ENCODE data around the gene GID8. TPM values are rescaled to one million over a fixed set of nuclear protein-coding genes. Genes with fewer than 3 reads are reported as not detected.
"Not testable (repeated sequence)": the region's sequence is repeated elsewhere in the genome, so short reads cannot be mapped to it uniquely, and the experiment has no call there.

The GID8 gene
- total RNA-seq, 4 donors from 2014 or later, result 16.4 to 48.6 (median 40.0) TPM

- no peaks in the 10 kb centered on the region for H3K9me3 ChIP-seq
- no peak overlapping the region for H3K4me3 ChIP-seq
- TF ChIP-seq CTCF (IDR thresholded peaks at IDR 0.05) (no peak), POLR2A (IDR thresholded peaks at IDR 0.05) (no peak)
- DNase-seq, result no peak
- H3K27ac ChIP-seq, result peak overlapping the region in 1 of 2 donors; percentile 96
- H3K36me3 ChIP-seq, result no peaks in the 10 kb centered on the region
- intact Hi-C loops (cut with DNase I; ENCODE audit: low total_unique reads), result no loop called here
- peaks cover 11 to 44% of the 10 kb centered on the region in 2 donors for H3K4me1 ChIP-seq
- H3K27me3 ChIP-seq, result no peaks in the 10 kb centered on the region
Measured at GRCh38 chr20:62922451-62922921, 15.5 kb upstream of the GID8 start.

GRCh38 chr20:62923059-62923668, 14.8 kb upstream of the GID8 start:
- Histone ChIP-seq H3K27ac (peak overlapping the region in 1 of 2 donors; percentile 96), H3K4me1 (peaks cover 15 to 38% of the 10 kb centered on the region in 2 donors)
- H3K27me3 ChIP-seq; H3K36me3 ChIP-seq; DNase-seq; H3K4me3 ChIP-seq; H3K9me3 ChIP-seq; intact Hi-C loops (cut with DNase I; ENCODE audit: low total_unique reads): not testable (repeated sequence)

GRCh38 chr20:62923669-62924441, 14.1 kb upstream of the GID8 start:
- intact Hi-C loops (cut with DNase I; ENCODE audit: low total_unique reads), result no loop called here
- Histone ChIP-seq H3K27ac (peak overlapping the region in 1 of 2 donors; percentile 96), H3K27me3 (no peaks in the 10 kb centered on the region), H3K36me3 (no peaks in the 10 kb centered on the region), H3K9me3 (no peaks in the 10 kb centered on the region), H3K4me3 (peak overlapping the region; percentile 1 to 12), H3K4me1 (peaks cover 15 to 38% of the 10 kb centered on the region in 2 donors)
- no peak for TF ChIP-seq CTCF (IDR thresholded peaks at IDR 0.05)
- DNase-seq, result no peak

- Histone ChIP-seq H3K4me3 (peak overlapping the region; percentile 71 to 82), H3K36me3 (no peaks in the 10 kb centered on the region), H3K27me3 (no peaks in the 10 kb centered on the region), H3K27ac (peak overlapping the region in 1 of 2 donors; percentile 96), H3K9me3 (no peaks in the 10 kb centered on the region), H3K4me1 (peaks cover 15 to 38% of the 10 kb centered on the region in 2 donors)
- no peak for TF ChIP-seq CTCF (IDR thresholded peaks at IDR 0.05)
- no peak for TF ChIP-seq POLR2A (IDR thresholded peaks at IDR 0.05)
- no peak for DNase-seq
- intact Hi-C loops (cut with DNase I; ENCODE audit: low total_unique reads), result no loop called here
Measured at GRCh38 chr20:62924442-62925075, 13.4 kb upstream of the GID8 start.

GRCh38 chr20:62925076-62925419, 12.9 kb upstream of the GID8 start:
- peak overlapping the region; percentile 71 to 82 for H3K4me3 ChIP-seq
- intact Hi-C loops (cut with DNase I; ENCODE audit: low total_unique reads), result no loop called here
- no peak for DNase-seq
- peak overlapping the region; percentile 96 to 97 for H3K27ac ChIP-seq
- no peaks in the 10 kb centered on the region for H3K9me3 ChIP-seq
- TF ChIP-seq POLR2A (IDR thresholded peaks at IDR 0.05) (no peak), CTCF (IDR thresholded peaks at IDR 0.05) (no peak)
- H3K4me1 ChIP-seq, result peaks cover 15 to 36% of the 10 kb centered on the region in 2 donors
- H3K27me3 ChIP-seq, result no peaks in the 10 kb centered on the region
- no peaks in the 10 kb centered on the region for H3K36me3 ChIP-seq

Data from uterus (tissue), 4 donors.